Measurements from ENCODE around the gene BEGAIN. TPM values are rescaled to one million over a fixed set of nuclear protein-coding genes. Genes with fewer than 3 reads are reported as not detected.
"Not testable (repeated sequence)": the region's sequence is repeated elsewhere in the genome, so short reads cannot be mapped to it uniquely, and the experiment has no call there.

The BEGAIN gene
- total and polyA plus RNA-seq, 12 donors = 0.39 to 59.0 (median 2.7) TPM

GRCh38 chr14:100523131-100523842 is 63.9 kb downstream of the BEGAIN start:
- 88 to 90% (median 89%) methylated on average over 6 to 13 of the region's 13 CpGs for WGBS, 4 donors
- intact Hi-C loops (cut with DNase I) = no loop called here
- Histone ChIP-seq H3K27me3 (no peaks in the 10 kb centered on the region), H3K36me3 (replicated peaks in 1 of 2) (peaks cover 0 to 10% of the 10 kb centered on the region in 2 donors), H3K4me1 (replicated peaks in 1 of 2) (no peaks in the 10 kb centered on the region), H3K27ac (no peak overlapping the region), H3K4me3 (no peak overlapping the region), H3K9me3 (replicated peaks in 1 of 3) (no peaks in the 10 kb centered on the region)
- DNase-seq = peak in 3 of 7 donors; percentile 11 to 41 (median 12)
- no peak for TF ChIP-seq CTCF (IDR thresholded peaks at IDR 0.05)
- TF ChIP-seq POLR2A (IDR thresholded peaks at IDR 0.05) = no peak

DNA sequence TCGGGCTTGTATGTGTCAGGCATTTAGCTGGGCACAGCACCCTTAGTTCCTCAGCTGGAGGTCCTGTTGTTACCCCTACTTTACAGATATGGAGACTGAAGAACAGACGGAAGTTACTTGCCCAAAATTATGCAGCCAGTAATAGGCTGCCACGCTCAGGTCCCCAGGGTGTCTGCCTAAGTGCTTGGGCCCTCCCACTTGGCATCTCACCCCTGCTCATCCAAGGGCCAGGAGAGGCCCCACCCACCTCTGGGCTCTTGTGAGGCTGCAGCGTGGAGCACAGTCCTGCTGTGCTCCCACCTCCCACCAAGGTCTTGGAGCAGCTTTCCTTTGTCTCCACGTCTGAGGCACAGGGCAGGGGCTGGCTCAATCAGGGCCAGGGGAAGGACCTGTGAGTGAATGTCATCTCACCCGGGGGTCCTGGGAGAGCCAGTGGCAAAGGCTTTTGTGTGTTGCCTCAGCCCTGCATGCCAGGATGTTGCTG is 64.6 kb downstream of the BEGAIN start:
- TF ChIP-seq CTCF (IDR thresholded peaks at IDR 0.05) = no peak
- TF ChIP-seq POLR2A (IDR thresholded peaks at IDR 0.05) = no peak
- intact Hi-C loops (cut with DNase I) = no loop called here
- peak in 5 of 7 donors; percentile 10 to 44 (median 14) for DNase-seq
- peaks cover 0 to 10% of the 10 kb centered on the region in 2 donors for H3K36me3 ChIP-seq (replicated peaks in 1 of 2)
- no peaks in the 10 kb centered on the region for H3K4me1 ChIP-seq (replicated peaks in 1 of 2)
- H3K27me3 ChIP-seq = no peaks in the 10 kb centered on the region
- H3K9me3 ChIP-seq (replicated peaks in 1 of 3) = no peaks in the 10 kb centered on the region
- no peak overlapping the region for H3K27ac ChIP-seq
- 57 to 76% (median 67%) methylated on average over 2 to 6 of the region's 6 CpGs for WGBS, 4 donors
- H3K4me3 ChIP-seq = no peak overlapping the region

DNA sequence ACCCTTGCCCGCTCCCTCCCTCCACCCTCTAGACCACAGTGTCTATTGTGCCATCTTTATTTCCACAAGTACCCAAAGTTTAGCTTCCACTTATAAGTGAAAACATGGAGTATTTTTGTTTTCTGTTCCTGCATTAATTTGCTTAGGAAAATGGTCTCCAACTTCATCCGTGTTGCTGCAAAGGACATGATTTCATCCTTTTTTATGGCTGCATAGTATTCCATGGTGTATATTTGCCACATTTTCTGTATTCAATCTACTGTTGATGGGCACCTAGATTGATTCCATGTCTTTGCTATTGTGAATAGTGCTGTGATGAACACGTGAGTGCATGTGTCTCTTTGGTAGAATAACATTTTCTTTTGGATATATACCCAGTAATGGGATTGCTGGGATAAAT is 81.2 kb downstream of the BEGAIN start:
- H3K9me3 ChIP-seq (replicated peaks in 1 of 3); DNase-seq; H3K4me3 ChIP-seq; H3K36me3 ChIP-seq (replicated peaks in 1 of 2); H3K27me3 ChIP-seq; H3K27ac ChIP-seq; intact Hi-C loops (cut with DNase I); H3K4me1 ChIP-seq (replicated peaks in 1 of 2): not testable (repeated sequence)
- WGBS, 4 donors = 93 to 97% (median 96%) methylated on average over 3 of the region's 3 CpGs

DNA sequence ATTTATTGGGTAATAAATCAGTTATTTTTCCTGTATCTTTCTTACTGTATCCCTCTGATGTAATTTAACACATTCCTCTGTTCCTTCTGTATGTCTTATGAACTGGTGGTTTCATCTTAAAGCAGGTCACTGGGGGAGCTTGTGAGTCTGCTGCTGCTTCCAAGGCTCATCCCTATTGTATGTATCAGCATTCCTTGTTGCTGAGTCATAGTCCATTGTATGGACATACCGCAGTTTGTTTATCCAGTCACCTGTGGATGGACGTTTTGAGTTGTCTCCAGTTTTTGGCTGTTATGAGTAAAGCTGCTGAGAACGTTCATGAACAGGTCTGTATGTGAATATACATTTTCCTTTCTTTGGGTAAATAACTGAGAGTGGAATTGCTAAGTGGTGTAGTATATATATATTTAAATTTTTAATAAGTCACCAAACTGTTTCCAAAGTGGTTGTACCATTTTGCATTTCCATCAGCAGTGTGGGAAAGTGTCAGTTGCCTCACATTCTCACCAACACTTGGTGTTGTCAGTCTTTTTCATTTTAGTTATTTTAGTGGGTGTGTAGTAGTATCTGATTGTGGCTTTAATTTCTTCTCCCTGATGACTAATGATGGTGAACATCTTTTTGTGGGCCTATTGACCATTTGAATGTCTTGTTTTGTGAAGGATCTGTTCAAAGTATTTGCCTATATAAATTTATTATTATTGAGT is 82.7 kb downstream of the BEGAIN start:
- intact Hi-C loops (cut with DNase I) = no loop called here
- Histone ChIP-seq H3K27me3 (no peaks in the 10 kb centered on the region), H3K4me3 (no peak overlapping the region), H3K9me3 (replicated peaks in 1 of 3) (no peaks in the 10 kb centered on the region), H3K36me3 (replicated peaks in 1 of 2) (no peaks in the 10 kb centered on the region), H3K4me1 (replicated peaks in 1 of 2) (peaks cover 0 to 6% of the 10 kb centered on the region in 2 donors), H3K27ac (no peak overlapping the region)
- WGBS, 4 donors = 89 to 95% (median 91%) methylated on average over 3 of the region's 3 CpGs
- no peak for TF ChIP-seq POLR2A (IDR thresholded peaks at IDR 0.05)
- no peak for TF ChIP-seq CTCF (IDR thresholded peaks at IDR 0.05)
- DNase-seq = no peak

Data from adrenal gland (tissue), 12 donors.